NCI-H2227 (cell line): Measurements from ENCODE around the gene DSCAM.
"Not testable (repeated sequence)": the region's sequence is repeated elsewhere in the genome, so short reads cannot be mapped to it uniquely, and the experiment has no call there.

Experiments used
- DNase-seq: peaks from one replicate; lab custom pipeline; 2025; ENCODE audit not compliant: unreplicated experiment; lab: John Stamatoyannopoulos, UW

The DSCAM gene

GRCh38 chr21:40846587-40847411 lies at the start of gene DSCAM:
Gene DSCAM (minus strand): TSS chr21:40847158. CDS start chr21:40846661, 497 bp downstream.
- peak; percentile 41 for DNase-seq

GRCh38 chr21:40895697-40896096 lies 48.7 kb upstream of the DSCAM start:
- not testable (repeated sequence) for DNase-seq

- DNase-seq: no peak
Measured at GRCh38 chr21:40886931-40887330, 40.0 kb upstream of the DSCAM start.

GRCh38 chr21:40886006-40886405 lies 39.0 kb upstream of the DSCAM start:
- DNase-seq: no peak

- DNase-seq: no peak
Measured at GRCh38 chr21:40882192-40882915, 35.4 kb upstream of the DSCAM start.

GRCh38 chr21:40881767-40882166 lies 34.8 kb upstream of the DSCAM start:
- no peak for DNase-seq

- no peak for DNase-seq
Measured at GRCh38 chr21:40871099-40871498, 24.1 kb upstream of the DSCAM start.

- DNase-seq: no peak
Measured at GRCh38 chr21:40863839-40864238, 16.9 kb upstream of the DSCAM start.

- no peak for DNase-seq
Measured at GRCh38 chr21:40858517-40858916, 11.6 kb upstream of the DSCAM start.

- no peak for DNase-seq
Measured at GRCh38 chr21:40853956-40854688, 7.2 kb upstream of the DSCAM start.

GRCh38 chr21:40852563-40852962 lies 5.6 kb upstream of the DSCAM start:
- no peak for DNase-seq

- no peak for DNase-seq
Measured at GRCh38 chr21:40851749-40852148, 4.8 kb upstream of the DSCAM start.

- no peak for DNase-seq
Measured at GRCh38 chr21:40850071-40850470, 3.1 kb upstream of the DSCAM start.

- peak; percentile 19 for DNase-seq
Measured at GRCh38 chr21:40847951-40848350, 993 bp upstream of the DSCAM start.

GRCh38 chr21:40846103-40846502 lies 855 bp downstream of the DSCAM start:
- no peak for DNase-seq

GRCh38 chr21:40845441-40845995 lies 1.4 kb downstream of the DSCAM start:
- no peak for DNase-seq

GRCh38 chr21:40844935-40845334 lies 2.0 kb downstream of the DSCAM start:
- no peak for DNase-seq

- no peak for DNase-seq
Measured at GRCh38 chr21:40842197-40842552, 4.8 kb downstream of the DSCAM start.

GRCh38 chr21:40841524-40842196 lies 5.3 kb downstream of the DSCAM start:
- peak; percentile 64 for DNase-seq

GRCh38 chr21:40840401-40841125 lies 6.4 kb downstream of the DSCAM start:
- DNase-seq: no peak
